HG02678 (cell line): ENCODE measurements around the gene SCN7A.
"Not testable (repeated sequence)": the region's sequence is repeated elsewhere in the genome, so short reads cannot be mapped to it uniquely, and the experiment has no call there.

ENCODE experiments used
- ATAC-seq: cut with Tn5 transposase; IDR thresholded peaks from one replicate; pipeline ENCODE4 v1.9.1; 2021; ENCODE audit warnings: mild to moderate bottlenecking, moderate library complexity; ENCODE audit not compliant: unreplicated experiment

SCN7A gene

GRCh38 chr2:166494140-166494624 is at the start of gene SCN7A:
Gene SCN7A, minus strand, starts transcription at chr2:166494249. Its CDS starts 16,553 bp downstream, at chr2:166477696.
- ATAC-seq = no peak

DNA sequence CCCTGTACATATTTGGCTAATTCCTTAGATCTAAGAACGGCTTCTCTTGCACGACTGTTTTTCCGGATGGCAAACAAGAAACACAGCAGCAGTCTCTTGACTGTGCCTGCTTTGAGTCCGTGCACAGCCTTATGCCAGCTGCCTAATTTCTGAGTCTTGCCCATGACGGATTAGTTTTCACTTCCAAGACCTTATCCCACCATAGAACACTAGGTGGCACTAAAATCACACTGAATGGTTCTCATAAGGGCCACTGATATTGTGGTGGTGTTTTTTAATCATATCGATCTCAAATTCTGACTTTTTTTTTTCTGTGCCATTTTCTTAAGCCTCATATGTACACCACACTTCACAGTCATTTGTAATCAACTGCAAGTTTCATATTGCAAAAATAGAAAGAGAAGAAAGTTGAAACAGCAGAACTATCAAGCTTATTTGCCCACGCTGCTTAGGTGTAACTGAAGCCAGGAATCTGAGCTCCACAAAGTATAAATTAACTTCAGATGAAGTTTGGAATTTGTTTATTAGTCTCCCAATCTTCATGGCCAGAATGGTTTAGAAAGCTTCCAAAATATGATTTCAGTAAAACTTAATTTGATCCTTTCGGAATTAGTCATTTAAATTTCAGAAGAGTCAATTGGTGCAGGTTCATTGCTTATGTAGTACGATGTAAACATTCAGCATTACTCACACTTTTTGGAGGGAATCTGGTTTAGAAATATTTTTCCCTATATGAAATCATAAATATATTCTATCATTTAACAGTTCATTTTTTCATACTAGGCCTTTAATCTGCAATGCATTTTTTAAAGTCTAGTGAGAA is 45.5 kb upstream of the SCN7A start:
- ATAC-seq = peak; percentile 93

DNA sequence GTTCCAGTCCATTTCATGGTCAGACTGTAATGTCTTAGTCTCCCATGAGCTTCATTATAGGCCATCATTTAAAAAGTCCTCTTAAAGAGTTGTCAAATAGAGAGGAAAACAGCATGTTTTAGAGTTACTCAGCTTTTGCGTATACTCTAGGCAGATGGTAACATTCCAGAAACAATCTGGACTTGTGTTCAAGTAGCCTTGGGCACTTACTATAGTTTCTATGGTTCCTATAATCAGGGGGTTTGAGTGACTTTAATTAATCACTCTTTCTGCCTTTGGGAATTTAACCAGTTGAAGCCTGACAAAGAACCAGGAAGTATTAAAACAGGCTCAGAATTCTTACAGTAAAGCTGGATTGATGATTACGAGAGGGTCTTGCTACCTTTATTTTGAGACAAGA is 42.1 kb upstream of the SCN7A start:
- no peak for ATAC-seq

GRCh38 chr2:166521155-166521554 is 27.1 kb upstream of the SCN7A start:
- no peak for ATAC-seq

GRCh38 chr2:166520604-166521003 is 26.6 kb upstream of the SCN7A start:
- no peak for ATAC-seq

- no peak for ATAC-seq
These were observed 25.4 kb upstream of the SCN7A start for GRCh38 chr2:166519391-166519962.

DNA sequence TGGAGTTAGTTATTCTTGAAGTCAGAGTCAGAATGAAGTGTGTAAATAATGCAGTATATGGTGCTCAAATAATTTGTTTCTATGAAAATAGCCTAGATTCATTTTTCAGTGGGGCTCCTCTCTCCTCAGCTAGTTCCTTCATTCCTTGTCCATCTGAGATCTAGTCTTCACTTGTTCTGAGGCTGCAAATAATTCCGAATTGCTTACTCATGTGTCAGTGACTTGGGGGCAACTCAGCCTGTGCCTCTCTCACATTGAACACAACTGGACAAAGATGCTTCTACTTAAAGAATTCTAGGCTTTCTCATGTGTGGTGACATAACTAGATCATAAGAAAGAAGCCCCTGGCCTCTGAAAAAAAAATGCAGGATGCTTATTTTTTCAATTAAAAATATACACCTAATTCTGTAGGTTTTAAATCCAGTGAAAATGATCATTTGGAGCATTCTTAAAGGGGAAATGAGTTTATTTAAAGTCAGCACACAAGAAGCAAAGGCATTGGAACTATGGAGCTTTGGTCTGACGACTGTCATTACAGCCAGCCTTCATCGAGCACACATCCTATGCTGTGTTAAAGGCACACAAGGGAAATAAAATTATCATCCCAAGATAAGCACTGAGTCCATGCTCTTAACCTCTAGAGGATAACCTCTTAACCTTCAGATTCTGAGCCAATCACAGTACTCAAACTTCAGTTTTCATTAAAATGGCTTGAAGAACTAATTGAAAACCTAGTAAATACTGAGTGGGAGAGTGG is 24.8 kb upstream of the SCN7A start:
- no peak for ATAC-seq

- no peak for ATAC-seq
These were observed 23.5 kb upstream of the SCN7A start for GRCh38 chr2:166517533-166518061.

DNA sequence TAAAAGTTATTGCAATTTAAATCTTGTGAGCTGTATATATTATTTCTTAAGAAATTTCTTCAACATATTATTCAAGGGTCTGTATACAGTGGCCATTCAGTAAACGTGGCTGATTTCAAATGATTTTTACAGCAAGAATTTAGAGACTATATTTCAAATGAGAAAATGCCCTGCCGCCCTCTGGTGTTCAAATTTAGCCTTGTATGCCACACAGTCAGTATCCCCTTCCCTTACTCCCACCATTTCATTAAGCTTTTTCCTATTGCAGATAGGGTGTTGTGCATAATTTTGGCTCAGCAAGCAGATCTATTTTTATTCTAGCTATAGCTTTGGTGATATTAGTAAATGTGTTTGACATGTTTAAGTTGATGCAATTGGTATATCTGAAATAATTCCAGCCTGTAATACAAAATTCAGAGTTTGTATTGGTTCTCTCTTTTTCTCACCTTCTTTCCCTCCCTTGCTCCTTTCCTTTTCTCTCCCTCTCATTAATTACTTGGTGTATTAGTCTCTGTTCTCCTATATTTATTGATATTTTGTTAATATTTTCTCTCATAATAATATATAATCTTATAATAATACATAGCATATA is 22.8 kb upstream of the SCN7A start:
- ATAC-seq = no peak

DNA sequence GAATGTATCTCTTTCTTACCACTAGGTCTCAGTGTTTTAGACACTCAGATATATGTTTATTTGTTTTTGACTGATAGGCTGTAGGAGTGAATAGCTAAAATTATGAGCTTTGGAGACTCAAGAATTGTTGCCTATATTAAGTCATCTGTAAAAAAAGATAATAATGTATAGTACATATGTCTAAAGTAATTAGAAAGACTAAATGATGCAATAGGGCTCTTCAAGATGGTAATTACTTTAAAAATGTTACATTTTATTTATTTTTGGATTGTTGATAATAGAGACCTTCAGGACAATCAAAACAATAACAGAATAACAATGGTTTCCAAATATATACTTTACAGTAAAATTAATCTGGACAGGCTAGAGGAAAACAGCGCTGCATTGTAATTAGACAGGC is 19.9 kb upstream of the SCN7A start:
- ATAC-seq = no peak

- ATAC-seq = no peak
These were observed 5.2 kb upstream of the SCN7A start for GRCh38 chr2:166499281-166499680.

DNA sequence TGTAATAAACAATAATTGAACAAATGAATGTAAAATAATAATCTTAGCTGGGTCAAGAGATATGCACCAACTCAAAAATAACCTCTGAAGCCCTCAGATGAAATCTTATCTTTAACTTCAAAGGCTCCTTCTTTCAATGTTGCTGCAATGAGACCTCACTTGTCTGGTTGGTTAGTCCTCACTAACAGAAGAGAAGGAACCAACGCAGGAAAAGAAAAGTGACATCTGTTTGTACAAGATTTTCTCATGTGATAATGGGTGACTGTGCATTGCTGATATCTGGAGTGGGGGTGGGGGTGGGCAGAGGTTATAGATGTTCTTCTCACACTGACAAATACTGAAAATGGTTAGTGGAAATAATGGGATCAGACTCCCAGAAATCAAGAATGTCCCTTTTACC is 2.6 kb downstream of the SCN7A start:
- no peak for ATAC-seq

GRCh38 chr2:166487171-166487570 is 6.9 kb downstream of the SCN7A start:
- ATAC-seq = no peak

GRCh38 chr2:166485558-166486178 is 8.4 kb downstream of the SCN7A start:
- ATAC-seq = no peak

GRCh38 chr2:166472332-166472731 is 21.7 kb downstream of the SCN7A start:
- no peak for ATAC-seq

- ATAC-seq = no peak
These were observed 25.7 kb downstream of the SCN7A start for GRCh38 chr2:166468124-166469024.

- ATAC-seq = no peak
These were observed 29.9 kb downstream of the SCN7A start for GRCh38 chr2:166464187-166464586.

- ATAC-seq = no peak
These were observed 30.4 kb downstream of the SCN7A start for GRCh38 chr2:166463640-166464039.

- no peak for ATAC-seq
These were observed 35.4 kb downstream of the SCN7A start for GRCh38 chr2:166458674-166459073.

DNA sequence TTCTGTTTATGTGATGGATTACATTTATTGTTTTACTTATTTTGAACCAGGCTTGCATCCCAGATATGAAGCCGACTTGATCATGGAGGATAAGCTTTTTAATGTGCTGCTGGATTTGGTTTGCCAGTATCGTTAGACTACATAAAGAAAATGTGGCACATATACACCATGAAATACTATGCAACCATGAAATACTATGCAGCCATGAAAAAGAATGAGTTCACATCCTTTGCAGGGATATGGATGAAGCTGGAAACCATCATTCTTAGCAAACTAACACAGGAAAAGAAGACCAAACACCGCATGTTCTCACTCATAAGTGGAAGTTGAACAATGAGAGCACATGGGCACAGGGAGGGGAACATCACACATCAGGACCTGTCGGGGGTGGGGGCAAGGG is 38.2 kb downstream of the SCN7A start:
- ATAC-seq = not testable (repeated sequence)
